T-helper 2 cell treated with Interferon-gamma antibody and Interleukin-4, amounts not matched to agents 100 ng/mL and 5 ng/mL, for 36 hours (primary cell): ENCODE results near the gene APC2. TPM values are rescaled to one million over a fixed set of nuclear protein-coding genes. Genes with fewer than 3 reads are reported as not detected.
"Not testable (repeated sequence)": the region's sequence is repeated elsewhere in the genome, so short reads cannot be mapped to it uniquely, and the experiment has no call there.

Source experiments
- intact Hi-C: fragments of 100-400 bp; cut with micrococcal nuclease; formaldehyde crosslinking; loops from one replicate; pipeline ENCODE4 v1.15.1; 2023
- total RNA-seq: library from RNA; stranded (reverse); gene quantifications from 2 replicates; pipeline ENCODE4 v1.2.3, GENCODE V29; 2022

The APC2 gene
- total RNA-seq, 1 donor from 2014 or later, result 0.05 TPM

DNA sequence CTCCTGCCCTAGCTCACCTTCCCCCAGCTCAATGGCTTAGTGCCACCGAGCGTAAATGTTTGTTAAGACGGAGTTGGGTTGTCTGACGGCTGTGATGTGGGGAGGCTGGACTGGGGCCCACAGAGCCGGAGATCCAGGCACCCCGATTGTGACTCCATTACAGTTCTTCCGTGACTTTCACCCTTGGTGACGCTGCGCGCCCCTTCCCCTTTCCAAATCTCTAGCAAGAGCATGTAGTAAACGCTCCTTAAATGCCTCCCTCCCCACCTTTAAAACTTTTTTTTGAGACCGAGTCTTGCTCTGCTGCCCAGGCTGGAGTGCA is 41.9 kb downstream of the APC2 start:
- intact Hi-C loops, result no loop called here

- intact Hi-C loops, result no loop called here
Observed at GRCh38 chr19:1492474-1493006, 42.6 kb downstream of the APC2 start.

DNA sequence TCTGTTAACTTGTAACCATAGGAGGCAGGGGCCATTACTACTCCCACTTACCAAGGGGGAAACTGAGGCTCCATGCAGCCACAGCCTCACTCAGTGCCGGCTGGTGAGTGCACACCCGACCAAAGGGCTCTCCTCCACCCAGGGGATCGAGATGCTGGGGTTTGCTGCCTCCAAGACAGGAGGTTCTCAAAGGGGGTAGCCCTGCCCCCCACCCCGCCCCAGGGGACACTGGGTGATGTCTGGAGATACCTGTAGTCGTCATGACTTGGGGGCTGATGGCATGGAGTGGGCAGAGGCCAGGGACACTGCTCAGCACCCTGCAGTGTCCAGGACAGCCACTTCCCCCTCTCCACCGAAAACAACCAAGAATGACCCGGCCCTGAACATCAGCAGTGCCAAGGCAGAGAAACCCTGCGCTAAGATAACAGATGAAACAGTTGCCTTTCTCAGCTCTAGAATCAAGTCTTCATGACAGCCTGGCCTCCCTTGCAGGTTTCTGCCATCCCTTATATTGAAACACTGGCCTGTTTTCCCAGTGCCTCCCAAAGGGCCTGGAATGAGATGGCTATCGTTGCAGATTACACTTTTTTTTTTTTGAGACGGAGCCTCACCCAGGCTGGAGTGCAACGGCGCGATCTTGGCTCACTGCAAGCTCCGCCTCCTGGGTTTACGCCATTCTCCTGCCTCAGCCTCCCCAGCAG is 44.3 kb downstream of the APC2 start:
- intact Hi-C loops, result no loop called here

GRCh38 chr19:1495051-1495798 is 45.3 kb downstream of the APC2 start:
- intact Hi-C loops, result no loop called here

GRCh38 chr19:1495799-1496713 is 46.1 kb downstream of the APC2 start:
- intact Hi-C loops, result no loop called here

- intact Hi-C loops, result no loop called here
Observed at GRCh38 chr19:1496714-1497577, 47.0 kb downstream of the APC2 start.

DNA sequence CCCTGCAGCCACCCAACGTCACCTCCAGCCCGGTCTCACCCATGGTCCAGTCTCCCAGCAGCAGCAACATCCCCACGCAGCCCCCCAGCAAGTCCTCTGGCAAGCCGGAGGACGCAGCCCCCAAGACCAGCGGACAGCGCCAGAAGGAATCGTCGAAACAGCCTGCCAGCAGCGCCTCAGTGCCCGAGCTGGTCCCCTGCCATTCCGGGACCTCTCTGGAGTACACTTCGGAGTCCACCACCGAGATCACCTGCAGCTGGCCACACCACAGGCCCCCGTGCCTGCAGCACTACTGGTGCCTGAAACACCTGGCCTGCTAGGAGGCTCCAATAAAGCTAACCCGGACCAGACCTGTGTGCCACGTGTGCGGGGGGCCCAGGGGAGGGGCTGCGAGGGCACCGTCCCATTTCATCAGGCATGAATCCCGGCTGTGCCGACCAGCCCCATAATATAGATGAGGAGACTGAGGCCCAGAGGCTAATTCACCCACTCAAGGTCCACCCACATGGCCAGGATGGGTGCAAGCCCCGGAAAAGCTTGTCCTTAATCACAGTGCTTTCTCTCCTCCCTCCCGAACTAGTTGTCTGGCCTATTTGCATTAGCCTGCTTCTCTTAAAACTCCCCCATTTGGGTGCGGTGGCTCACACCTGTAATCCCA is 47.8 kb downstream of the APC2 start:
- intact Hi-C loops, result no loop called here

GRCh38 chr19:1499231-1499630 is 49.3 kb downstream of the APC2 start:
- intact Hi-C loops, result not testable (repeated sequence)

- intact Hi-C loops, result no loop called here
Observed at GRCh38 chr19:1501200-1501595, 51.3 kb downstream of the APC2 start.

DNA sequence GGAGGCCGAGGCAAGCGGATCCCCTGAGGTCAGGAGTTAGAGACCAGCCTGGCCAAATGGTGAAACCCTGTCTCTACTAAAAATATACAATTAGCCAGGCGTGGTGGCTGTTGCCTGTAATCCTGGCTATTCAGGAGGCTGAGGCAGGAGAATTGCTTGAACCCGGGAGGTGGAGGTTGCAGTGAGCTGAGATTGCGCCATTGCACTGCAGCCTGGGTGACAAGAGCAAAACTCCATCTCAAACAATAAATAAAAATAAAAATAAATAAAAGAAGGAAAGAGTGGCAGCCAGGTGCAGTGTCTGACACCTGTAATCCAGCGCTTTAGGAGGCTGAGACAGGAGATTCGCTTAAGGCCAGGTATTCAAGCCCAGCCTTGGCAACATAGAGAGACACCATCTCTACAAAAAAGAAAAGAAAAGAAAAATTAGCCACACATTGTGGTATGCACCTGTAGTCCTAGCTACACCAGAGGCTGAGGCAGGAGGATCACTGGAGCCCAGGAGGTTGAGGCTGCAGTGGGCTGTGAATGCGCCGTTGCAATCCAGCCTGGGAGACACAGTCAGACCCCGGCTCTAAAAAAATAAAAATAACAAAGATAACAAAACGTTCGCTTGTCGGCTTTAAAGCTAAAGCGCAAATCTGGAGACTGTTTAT is 52.6 kb downstream of the APC2 start:
- intact Hi-C loops, result no loop called here

GRCh38 chr19:1503089-1503924 is 53.4 kb downstream of the APC2 start:
- intact Hi-C loops, result no loop called here

DNA sequence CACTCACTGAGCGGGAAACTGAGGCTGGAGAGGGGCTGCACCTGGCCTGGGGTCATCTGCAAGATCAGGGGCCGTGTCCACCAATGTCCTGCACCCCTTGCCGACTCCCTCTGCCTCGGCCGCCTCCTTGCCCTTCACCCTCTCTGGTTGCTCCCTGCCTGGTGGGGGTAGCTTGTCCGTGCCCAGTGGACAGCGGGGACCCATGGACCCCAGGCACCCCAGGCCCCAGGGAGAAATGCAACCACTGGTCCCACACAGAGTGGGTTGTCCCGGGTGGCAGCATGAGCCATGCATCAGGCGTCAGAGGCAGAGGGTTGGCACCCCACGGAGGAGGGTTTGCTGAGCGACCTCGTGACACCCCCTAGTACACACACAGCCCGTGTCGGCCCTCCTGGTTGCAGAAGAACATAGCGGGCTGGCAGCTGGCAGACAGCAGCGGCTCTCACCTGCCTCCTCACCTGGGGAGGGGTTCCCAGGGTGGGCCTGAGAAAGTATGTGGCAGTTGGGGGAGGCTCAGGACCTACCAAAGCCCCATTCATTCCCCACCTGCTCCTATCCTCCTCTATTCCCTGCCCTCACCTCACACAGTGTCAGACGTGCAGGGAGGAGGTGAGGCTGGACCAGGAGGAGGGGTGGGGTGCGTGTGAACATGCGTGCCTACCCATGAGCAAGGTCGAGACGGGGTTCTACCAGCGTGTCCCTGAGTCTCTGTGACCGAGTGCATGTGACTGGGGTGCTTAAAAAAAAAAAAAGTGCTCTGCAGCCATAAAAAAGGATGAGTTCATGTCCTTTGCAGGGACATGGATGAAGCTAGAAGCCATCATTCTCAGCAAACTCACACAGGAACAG is 54.2 kb downstream of the APC2 start:
- intact Hi-C loops, result no loop called here

DNA sequence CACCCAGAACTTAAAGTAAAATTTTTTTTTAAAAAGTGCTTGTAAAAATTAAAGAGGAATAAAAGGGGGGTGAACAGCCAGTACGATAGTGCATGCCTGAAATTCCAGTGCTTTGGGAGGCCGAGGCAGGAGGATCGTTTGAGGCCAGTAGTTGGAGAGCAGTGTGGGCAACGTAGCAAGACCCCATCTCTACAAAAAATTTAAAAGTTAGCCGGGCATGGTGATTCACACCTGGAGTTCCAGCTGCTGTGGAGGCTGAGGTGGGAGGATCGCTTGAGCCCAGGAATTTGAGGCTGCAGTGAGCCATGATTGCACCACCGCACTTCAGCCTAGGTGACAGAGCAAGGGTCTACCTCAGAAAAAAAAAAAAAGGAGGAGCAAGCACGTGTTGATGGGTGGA is 55.1 kb downstream of the APC2 start:
- intact Hi-C loops, result no loop called here

DNA sequence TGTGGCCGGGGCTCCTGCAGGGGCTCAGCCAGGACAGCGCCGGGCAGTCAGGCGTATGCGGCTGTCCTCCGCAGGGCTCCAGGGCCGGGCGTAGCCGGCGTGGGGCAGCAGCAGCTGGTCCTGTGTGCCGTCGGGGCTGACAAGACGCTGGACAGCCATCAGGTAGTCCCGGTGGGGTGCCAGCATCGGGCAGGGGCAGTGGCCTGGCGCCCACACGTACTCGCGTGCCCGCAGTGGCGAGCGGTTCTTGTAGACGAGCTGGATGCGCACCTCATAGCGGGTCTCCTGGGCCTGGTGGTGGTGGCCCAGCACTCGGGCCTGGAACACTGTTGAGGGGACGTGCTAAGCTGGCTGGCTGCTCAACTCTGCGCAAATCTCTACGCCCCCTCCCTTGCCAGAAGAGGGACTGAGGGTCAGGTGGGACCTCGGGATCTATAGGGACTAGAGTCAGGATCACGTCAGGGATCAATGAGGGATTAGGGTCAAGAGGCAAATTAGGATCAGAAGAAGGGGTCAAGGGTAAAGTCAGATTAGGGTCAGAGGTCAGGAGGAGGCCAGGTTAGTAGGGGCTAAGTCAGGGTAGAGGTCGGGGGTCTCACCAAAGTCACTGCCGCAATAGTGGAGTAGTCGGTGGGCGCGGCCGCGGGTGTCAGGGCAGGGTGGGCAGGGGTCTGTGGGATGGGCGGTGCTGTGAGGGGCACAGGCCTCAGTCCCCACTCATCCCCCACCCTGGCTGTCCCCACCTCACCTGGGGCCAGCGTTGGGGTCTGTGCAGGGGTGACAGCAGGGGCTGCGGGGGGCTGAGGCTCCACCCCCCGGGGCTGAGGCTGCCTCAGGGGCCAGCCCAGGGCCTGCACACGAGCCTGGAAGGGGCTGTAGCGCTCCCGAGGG is 56.3 kb downstream of the APC2 start:
- intact Hi-C loops, result no loop called here

GRCh38 chr19:1507192-1507660 is 57.3 kb downstream of the APC2 start:
- intact Hi-C loops, result no loop called here

DNA sequence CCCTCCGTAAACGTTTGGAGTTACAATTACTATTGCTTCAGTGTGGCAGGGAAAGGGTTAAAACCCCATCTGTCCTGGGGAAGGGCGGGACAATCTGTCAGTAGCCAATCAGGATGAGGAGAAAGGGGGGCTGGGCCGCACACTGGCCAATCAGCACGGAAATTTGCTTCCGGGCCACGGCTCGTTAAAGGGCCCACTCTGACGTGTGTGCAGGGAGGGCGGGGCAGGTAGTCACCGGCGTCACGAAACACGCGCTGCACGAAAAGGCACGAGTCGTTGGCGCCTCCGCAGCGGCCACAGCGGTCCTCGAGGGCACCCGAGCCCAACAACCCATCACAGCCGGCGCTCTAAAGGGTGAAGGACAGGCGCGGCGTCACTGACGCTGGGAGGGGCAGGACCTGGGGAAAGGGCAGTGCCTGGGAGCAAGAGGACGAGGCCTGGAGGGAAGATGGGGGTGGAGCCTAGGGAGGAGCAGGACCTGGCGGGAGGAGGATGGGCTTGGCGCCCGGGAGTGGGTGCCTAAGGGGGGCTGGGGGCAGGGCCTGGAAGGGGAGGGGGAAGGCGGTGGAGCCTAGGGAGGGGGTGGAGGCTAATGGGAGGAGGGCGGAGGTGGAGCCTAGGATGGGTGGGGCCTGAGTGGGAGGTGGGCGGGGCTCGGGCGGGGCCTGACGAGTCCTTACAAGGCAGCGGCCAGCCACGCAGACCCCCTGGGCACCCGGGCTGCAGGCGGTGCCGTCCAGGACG is 58.0 kb downstream of the APC2 start:
- intact Hi-C loops, result no loop called here
